Uterus (tissue), 4 donors: ENCODE results near the gene HEMK1. TPM values are rescaled to one million over a fixed set of nuclear protein-coding genes. Genes with fewer than 3 reads are reported as not detected.

Experiments used
- DNase-seq, 2 donors: peaks; one replicate each; pipeline ENCODE4 v3.0.0-alpha.2; 2019 to 2020
- H3K27ac ChIP-seq, 2 donors: fragments of 200-600 bp; sonication (generic); 1 replicate in 1 of 2; 2 replicates in 1 of 2; pipeline ENCODE4 v1.5.1; 2016 to 2018
- H3K27me3 ChIP-seq, 2 donors: fragments of 200-600 bp; sonication (generic); one replicate each; pipeline ENCODE4 v1.5.1; 2018 to 2019; ENCODE audit warnings: control low read depth in 1 of 2
- H3K36me3 ChIP-seq, 2 donors: fragments of 200-600 bp; sonication (generic); one replicate each; pipeline ENCODE4 v1.5.1; 2019; ENCODE audit warnings: control low read depth in 1 of 2
- H3K4me1 ChIP-seq, 2 donors: fragments of 200-600 bp; sonication (generic); one replicate each; pipeline ENCODE4 v1.5.1; 2018 to 2019; ENCODE audit warnings: control low read depth in 1 of 2
- H3K4me3 ChIP-seq, 2 donors: fragments of 200-600 bp; sonication (generic); 1 replicate in 1 of 2; 2 replicates in 1 of 2; pipeline ENCODE4 v1.5.1; 2018 to 2019; ENCODE audit warnings: mild to moderate bottlenecking in 1 of 2
- H3K9me3 ChIP-seq, 2 donors: fragments of 200-600 bp; sonication (generic); one replicate each; pipeline ENCODE4 v1.5.1; 2019; ENCODE audit warnings: control low read depth in 1 of 2
- CTCF ChIP-seq, 4 experiments: fragments of 200-600 bp in 2 of 4; fragments of 450-650 bp in 2 of 4; sonication (generic) in 2 of 4; IDR thresholded peaks; one replicate each; pipeline ENCODE4 v1.5.1; 2016 to 2019; ENCODE audit warnings: antibody characterized with exemption in 4 of 4, mild to moderate bottlenecking in 2 of 4, moderate library complexity in 1 of 4
- POLR2A ChIP-seq, 2 donors: fragments of 450-650 bp; IDR thresholded peaks; one replicate each; pipeline ENCODE4 v1.6.1; 2016; ENCODE audit warnings: antibody characterized with exemption in 2 of 2, mild to moderate bottlenecking in 1 of 2, moderate library complexity in 1 of 2
- intact Hi-C: fragments of 100-400 bp; cut with DNase I; formaldehyde crosslinking; loops from one replicate; pipeline ENCODE4 v1.15.1; 2023; ENCODE audit warnings: low total_unique reads
- total RNA-seq, 4 donors: library from RNA; depleted of rRNA in 3 of 4; stranded (reverse); fragments of >200 nt in 3 of 4; gene quantifications; one replicate each; pipeline versions ENCODE4 v1.1.0 to v1.2.4, GENCODE V29; 2014 to 2023
- donor health status: DM: yes; HTN: yes; CAD: no.

HEMK1 gene
- total RNA-seq, 4 donors from 2014 or later = 0.77 to 26.5 (median 11.4) TPM

- Histone ChIP-seq H3K27me3 (no peaks in the 10 kb centered on the region), H3K36me3 (no peaks in the 10 kb centered on the region), H3K4me3 (no peak overlapping the region), H3K27ac (no peak overlapping the region), H3K4me1 (peaks cover 0 to 5% of the 10 kb centered on the region in 2 donors), H3K9me3 (no peaks in the 10 kb centered on the region)
- no peak for DNase-seq
- intact Hi-C loops = no loop called here
- TF ChIP-seq CTCF (IDR thresholded peaks at IDR 0.05) (no peak), POLR2A (IDR thresholded peaks at IDR 0.05) (no peak)
Measured at GRCh38 chr3:50623840-50624474, 54.6 kb downstream of the HEMK1 start.

GRCh38 chr3:50624634-50625033, 55.3 kb downstream of the HEMK1 start:
- Histone ChIP-seq H3K36me3 (no peaks in the 10 kb centered on the region), H3K9me3 (no peaks in the 10 kb centered on the region), H3K27ac (no peak overlapping the region), H3K4me3 (no peak overlapping the region), H3K27me3 (no peaks in the 10 kb centered on the region), H3K4me1 (peaks cover 0 to 5% of the 10 kb centered on the region in 2 donors)
- no peak for DNase-seq
- intact Hi-C loops = no loop called here
- TF ChIP-seq POLR2A (IDR thresholded peaks at IDR 0.05) (no peak), CTCF (IDR thresholded peaks at IDR 0.05) (no peak)

- no peak overlapping the region for H3K27ac ChIP-seq
Measured at GRCh38 chr3:50625231-50626182, 56.2 kb downstream of the HEMK1 start.

GRCh38 chr3:50626401-50626800, 57.1 kb downstream of the HEMK1 start:
- TF ChIP-seq CTCF (IDR thresholded peaks at IDR 0.05) = no peak
- no peak for TF ChIP-seq POLR2A (IDR thresholded peaks at IDR 0.05)
- Histone ChIP-seq H3K4me1 (peaks cover 0 to 5% of the 10 kb centered on the region in 2 donors), H3K36me3 (no peaks in the 10 kb centered on the region), H3K27ac (no peak overlapping the region), H3K27me3 (no peaks in the 10 kb centered on the region), H3K4me3 (no peak overlapping the region), H3K9me3 (no peaks in the 10 kb centered on the region)
- intact Hi-C loops = no loop called here
- no peak for DNase-seq

More at GRCh38 chr3:50625231-50626182, 56.2 kb downstream of the HEMK1 start:
- Histone ChIP-seq H3K27me3 (no peaks in the 10 kb centered on the region), H3K36me3 (no peaks in the 10 kb centered on the region), H3K4me1 (peaks cover 0 to 5% of the 10 kb centered on the region in 2 donors), H3K4me3 (no peak overlapping the region), H3K9me3 (no peaks in the 10 kb centered on the region)
- no peak for DNase-seq
- TF ChIP-seq POLR2A (IDR thresholded peaks at IDR 0.05) (no peak), CTCF (IDR thresholded peaks at IDR 0.05) (no peak)
- intact Hi-C loops = no loop called here
